Peyer's patch (tissue), 4 donors: ENCODE data around the gene ALPI.

Source experiments
- CTCF ChIP-seq, 6 experiments: fragments of 450-650 bp in 4 of 6; fragments of 200-600 bp in 2 of 6; sonication (generic) in 1 of 6; IDR thresholded peaks; one replicate each; pipeline ENCODE4 v1.5.1; 2017 to 2019; ENCODE audit warnings: antibody characterized with exemption in 6 of 6, mild to moderate bottlenecking in 3 of 6, moderate library complexity in 1 of 6
- POLR2A ChIP-seq, 2 donors: fragments of 450-650 bp; IDR thresholded peaks; one replicate each; pipeline ENCODE4 v1.5.1; 2017; ENCODE audit warnings: antibody characterized with exemption in 2 of 2, mild to moderate bottlenecking in 2 of 2, moderate library complexity in 2 of 2

GRCh38 chr2:232417489-232417888 is 38.5 kb upstream of the ALPI start:
- TF ChIP-seq CTCF (IDR thresholded peaks at IDR 0.05) (no peak), POLR2A (IDR thresholded peaks at IDR 0.05) (no peak)
